HG03196 (cell line): ENCODE measurements around the gene RHBDL3.

Source experiments
- ATAC-seq: cut with Tn5 transposase; IDR thresholded peaks from one replicate; pipeline ENCODE4 v1.9.1; 2021; ENCODE audit not compliant: unreplicated experiment

Gene RHBDL3

GRCh38 chr17:32266389-32267301 is 1.0 kb downstream of the RHBDL3 start:
- no peak for ATAC-seq

- no peak for ATAC-seq
Measured at GRCh38 chr17:32267690-32268205, 2.1 kb downstream of the RHBDL3 start.

GRCh38 chr17:32268734-32269288 is 3.2 kb downstream of the RHBDL3 start:
- ATAC-seq: no peak

GRCh38 chr17:32269377-32269776 is 3.7 kb downstream of the RHBDL3 start:
- no peak for ATAC-seq

DNA sequence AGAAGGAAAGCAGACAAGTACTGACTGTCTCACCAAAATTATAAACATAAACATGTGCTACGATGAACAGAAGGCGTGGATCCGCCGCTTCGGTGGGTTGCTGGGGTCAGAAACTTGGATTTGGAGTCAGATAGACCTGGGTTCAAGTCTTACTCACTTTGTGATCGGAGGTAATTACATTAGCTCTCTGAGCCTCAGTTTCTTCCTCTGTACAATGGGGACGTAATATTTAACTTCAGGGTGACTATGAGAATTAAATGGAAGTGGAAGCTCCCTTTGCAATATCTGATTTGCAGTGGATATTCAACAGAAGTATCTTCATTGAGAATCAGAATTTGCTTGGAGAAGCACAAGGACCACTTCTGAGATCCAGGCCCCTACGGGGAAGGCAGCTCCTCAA is 6.2 kb downstream of the RHBDL3 start:
- ATAC-seq: no peak

- no peak for ATAC-seq
Measured at GRCh38 chr17:32274101-32274500, 8.5 kb downstream of the RHBDL3 start.

DNA sequence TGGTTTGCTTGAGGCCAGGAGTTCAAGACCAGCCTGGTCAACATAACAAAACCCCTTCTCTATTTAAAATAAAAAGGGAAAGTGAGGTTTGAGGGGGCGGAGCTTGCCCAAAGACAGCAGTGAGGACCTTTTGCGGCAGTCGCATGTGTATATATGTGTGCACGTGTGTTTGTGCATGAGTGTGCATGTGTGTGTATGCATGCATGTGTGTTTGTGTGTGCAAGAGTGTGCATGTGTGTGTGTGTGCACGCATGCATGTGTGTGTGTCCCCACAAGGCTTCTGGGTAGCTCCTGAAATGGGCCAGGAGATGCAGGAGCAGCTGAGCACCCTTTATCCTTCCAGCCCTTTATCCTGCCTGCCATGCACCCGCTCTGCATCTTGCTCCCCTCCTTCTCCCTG is 9.0 kb downstream of the RHBDL3 start:
- ATAC-seq: no peak

DNA sequence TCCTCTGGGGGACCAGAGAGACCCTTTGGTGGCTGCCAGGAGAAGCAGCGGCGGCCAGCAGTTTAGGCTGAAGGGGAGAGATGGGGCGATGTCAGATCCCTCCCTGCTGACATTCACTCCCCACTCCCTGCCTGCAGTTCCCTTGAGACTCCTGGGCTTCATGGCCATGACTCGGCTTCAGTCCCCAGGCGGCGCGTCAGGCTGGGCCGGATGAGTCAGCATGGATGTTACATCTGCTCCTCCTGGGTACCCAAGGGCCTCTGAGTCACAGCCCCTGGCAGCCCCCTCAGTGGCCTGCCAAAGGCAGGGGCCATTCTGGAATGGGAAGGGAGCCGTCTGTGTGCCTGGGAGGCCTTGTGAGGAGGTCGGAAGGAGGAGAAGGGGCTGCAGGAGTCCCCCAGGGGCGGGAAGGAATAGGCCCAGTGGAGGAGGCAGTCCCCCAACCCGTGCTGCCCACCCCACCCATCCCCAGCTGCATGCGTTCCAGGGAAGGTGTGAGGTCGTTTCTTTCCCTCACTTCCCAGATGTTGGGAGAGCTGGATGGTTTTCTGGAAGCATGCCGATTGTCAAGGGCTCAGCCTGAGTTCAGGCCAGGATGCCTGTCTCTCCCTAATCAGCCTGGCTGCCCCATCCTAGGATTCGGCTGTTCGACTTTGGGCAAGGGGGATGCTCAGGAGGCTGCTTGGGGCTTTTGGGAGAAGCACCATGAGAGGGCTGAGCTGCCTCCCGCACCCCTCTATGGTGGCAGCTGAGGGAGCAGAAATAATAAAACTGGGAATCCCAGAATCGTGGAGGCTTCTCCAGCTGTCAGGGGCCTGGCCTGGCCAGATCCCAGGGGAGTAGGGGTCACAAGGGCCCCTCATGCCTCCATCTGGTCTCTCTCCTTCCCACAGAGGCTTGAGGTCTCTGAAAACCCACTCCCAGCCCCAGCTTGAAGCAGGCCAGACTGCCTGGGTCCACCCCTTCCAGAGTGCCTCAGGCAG is 9.7 kb downstream of the RHBDL3 start:
- ATAC-seq: no peak

DNA sequence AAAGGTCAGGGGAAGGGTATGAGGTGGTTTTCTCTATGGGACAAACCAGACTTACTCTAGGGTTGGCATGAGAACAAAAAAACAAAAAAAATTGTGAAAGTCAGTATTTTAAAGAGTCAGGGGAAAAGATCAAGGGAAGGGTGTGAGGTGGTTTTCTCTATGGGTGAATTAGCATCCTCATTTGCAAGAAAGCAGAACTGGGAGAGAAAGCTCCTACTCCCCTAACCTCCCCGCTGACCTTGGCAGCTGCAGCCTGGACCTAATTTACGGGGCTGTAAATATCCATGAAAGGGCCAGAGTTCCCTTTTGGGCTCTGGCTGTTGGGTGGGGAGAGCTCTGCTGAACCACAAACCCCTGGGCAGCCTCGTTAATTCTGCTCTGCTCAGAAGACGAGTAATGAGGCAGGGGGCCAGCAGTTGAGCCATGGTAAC is 10.6 kb downstream of the RHBDL3 start:
- no peak for ATAC-seq

- ATAC-seq: no peak
Measured at GRCh38 chr17:32277284-32277683, 11.7 kb downstream of the RHBDL3 start.

- no peak for ATAC-seq
Measured at GRCh38 chr17:32278815-32279214, 13.2 kb downstream of the RHBDL3 start.

- no peak for ATAC-seq
Measured at GRCh38 chr17:32279891-32280716, 14.5 kb downstream of the RHBDL3 start.

DNA sequence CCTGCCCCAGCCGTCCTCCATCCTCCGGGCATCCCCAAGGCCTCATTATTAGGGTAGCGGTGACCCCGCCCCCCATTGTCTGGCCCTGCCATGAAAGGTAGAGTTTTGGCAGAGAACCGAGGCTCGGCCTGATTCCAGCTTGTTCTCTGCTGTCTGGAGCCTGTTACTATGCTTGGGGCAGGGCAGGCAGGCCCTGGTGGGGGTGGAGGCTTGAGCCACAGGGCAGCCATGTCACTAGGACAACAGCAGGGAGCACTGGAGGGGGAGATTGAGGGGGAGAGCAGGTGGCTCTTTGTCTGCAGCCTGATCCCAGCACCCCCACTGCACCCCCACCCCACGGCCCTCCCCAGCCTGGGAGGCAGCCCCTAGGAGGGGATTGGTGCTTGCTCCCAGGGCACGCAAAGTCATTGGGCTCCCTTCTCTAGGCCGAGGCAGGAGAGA is 15.4 kb downstream of the RHBDL3 start:
- ATAC-seq: no peak

GRCh38 chr17:32283745-32284201 is 18.1 kb downstream of the RHBDL3 start:
- no peak for ATAC-seq

DNA sequence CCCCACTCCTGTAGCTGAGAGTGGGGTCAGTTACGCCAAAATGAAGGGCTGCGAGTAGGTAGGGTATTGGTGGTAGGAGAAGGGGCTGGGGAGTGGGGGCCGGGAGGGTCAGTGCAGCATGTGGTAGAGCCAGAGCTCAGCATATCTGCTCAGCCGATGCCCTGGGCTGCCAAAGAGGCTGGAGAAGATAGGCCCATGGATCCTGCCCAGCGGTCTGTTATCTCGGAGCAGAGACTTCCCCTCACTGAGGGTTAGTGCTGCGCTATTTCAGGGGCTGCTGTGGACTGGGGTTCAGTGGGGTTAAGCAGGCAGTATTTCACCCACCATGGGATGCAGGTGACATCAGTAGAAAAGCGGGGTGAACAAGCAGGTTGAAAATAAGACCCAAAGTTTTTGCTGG is 19.7 kb downstream of the RHBDL3 start:
- no peak for ATAC-seq

DNA sequence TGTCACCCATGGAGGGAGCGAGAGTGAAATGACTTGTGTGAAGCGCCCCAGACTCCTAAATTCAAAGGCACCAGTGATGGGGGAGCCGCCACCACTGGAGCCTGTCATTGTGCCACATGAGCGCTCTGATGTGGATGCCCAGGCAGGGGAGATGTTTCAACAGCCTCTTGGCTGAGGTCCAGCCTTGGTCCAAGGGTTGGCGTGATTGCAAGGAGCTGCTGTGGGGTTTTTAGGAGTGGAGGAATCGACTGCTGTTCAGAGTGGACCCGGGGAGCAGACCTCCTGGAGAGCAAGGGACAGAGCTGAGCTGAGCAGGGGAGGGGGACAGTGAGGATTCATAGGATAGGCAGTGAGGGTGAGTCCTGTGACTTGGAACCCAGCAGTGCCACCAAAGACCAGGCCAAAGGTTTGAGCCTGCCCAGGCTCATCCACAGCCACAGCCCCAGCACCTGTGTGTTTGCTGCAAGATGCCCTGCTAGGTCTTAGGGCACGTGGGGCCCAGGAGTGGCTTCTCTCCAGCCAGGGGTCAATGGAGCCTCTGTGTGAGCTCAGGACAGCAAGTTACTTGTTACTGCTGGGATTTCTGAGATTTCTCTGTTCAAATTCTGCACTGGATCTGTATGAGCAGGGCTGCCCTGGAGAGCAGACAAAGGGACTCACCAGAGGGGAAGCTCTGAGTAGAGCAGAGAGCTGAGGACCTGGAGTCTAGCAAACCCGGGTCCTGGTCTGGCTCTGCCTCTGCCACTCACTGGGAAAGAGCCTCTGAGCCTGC is 20.3 kb downstream of the RHBDL3 start:
- no peak for ATAC-seq

DNA sequence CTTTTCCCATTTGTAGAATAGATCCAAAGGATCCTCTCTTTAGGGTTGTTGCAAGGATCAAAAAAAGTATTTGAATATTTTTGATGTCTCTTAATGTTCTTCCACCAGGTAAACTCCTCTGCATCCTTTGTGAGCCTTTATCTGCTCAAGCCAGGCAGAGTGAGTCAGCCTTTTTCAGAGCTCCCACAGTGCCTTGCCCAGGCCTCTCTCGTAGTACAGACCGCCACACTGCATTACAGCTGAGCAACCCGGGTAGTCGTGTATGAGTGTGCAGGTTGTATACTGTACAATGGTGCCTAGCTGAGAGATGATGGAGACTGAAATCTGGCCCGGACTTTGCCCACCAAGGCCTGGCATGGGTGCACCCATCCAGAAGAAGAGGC is 20.9 kb downstream of the RHBDL3 start:
- no peak for ATAC-seq

DNA sequence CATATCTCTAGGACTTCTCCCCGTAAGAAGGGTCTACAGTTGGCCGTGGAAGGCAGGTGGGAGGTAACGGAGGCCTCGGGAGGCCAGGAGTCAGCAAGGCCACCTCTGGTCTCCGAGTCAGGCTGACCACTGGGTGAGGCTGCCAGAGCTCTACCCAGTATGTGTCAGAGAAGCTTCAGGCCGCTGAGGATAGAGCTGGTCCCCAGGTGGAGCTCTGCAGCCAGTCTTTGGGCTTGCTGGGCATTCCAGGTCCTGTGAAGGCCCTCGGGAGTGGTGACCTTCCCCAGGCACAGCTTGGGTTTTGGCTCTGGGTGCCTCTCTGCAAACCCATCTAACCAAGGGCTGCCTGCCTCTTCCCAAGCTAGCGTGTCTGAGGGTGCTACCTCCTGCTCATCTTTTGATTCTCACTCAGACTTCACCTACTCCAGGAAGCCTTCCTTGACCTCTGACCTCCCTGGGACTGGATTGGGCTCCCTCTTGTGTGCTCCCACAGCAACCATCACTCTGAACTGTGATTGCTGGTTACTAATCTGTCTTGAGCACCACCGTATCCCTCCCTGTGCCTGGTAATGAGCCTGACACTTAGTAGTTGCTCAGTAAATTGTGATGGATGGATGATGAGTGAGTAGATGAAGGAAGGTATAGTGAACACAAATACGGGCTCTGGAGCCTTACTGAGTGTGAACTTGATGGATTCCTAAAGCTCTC is 22.3 kb downstream of the RHBDL3 start:
- ATAC-seq: no peak

DNA sequence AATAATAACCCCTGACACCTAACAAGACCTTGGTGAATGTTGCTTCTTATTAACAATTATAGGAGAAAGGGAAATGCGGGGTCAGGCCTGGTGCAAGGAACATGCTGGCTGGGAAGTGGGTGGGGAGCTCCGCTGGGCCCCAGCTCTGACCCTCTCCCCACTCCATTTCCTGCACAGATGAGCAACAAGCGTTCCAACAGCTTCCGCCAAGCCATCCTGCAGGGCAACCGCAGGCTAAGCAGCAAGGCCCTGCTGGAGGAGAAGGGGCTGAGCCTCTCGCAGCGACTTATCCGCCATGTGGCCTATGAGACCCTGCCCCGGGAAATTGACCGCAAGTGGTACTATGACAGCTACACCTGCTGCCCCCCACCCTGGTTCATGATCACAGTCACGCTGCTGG is 23.0 kb downstream of the RHBDL3 start:
- no peak for ATAC-seq
